H1 (cell line): Measurements from ENCODE around the gene CREBL2. TPM values are rescaled to one million over a fixed set of nuclear protein-coding genes. Genes with fewer than 3 reads are reported as not detected.

Experiments
- CTCF ChIA-PET: fragments of 300-600 bp; sonication (Branson Sonifier 250); formaldehyde crosslinking; loops from one replicate; lab custom pipeline; 2021; ENCODE audit not compliant: partially characterized antibody; lab: Charles Lee
- POLR2A ChIA-PET: fragments of 300-600 bp; sonication (Branson Sonifier 250); formaldehyde crosslinking; loops from one replicate; lab custom pipeline; 2021; ENCODE audit warnings: inconsistent platforms; ENCODE audit not compliant: partially characterized antibody; lab: Charles Lee
- DNase-seq, 2 experiments: peaks; one replicate each; pipeline versions ENCODE4 v3.0.0 to v3.0.0-alpha.2; 2010 to 2022; ENCODE audit warnings: low spot score in 2 of 2, low read depth in 1 of 2, mixed read lengths in 1 of 2
- FAIRE-seq: peaks from 2 replicates; lab custom pipeline; 2011; peaks lifted over from hg19 to GRCh38; lab: Jason Lieb, UNC
- H2AFZ ChIP-seq: 2 replicates; pipeline ENCODE4 v1.8.1; 2012; ENCODE audit warnings: low read length, inconsistent platforms
- H2AK5ac ChIP-seq: 2 replicates; pipeline ENCODE4 v1.6.1; 2013; ENCODE audit warnings: low read depth, low read length
- H2BK120ac ChIP-seq: replicated peaks from 2 replicates; pipeline ENCODE3; 2013; ENCODE audit warnings: low read depth, low read length, inconsistent platforms
- H2BK12ac ChIP-seq: 2 replicates; pipeline ENCODE4 v1.6.1; 2013; ENCODE audit warnings: low read depth, low read length
- H2BK15ac ChIP-seq: 2 replicates; pipeline ENCODE4 v1.6.1; 2013; ENCODE audit warnings: low read length
- H2BK20ac ChIP-seq: 2 replicates; pipeline ENCODE4 v1.6.1; 2013; ENCODE audit warnings: low read length
- H2BK5ac ChIP-seq: 2 replicates; pipeline ENCODE4 v1.6.1; 2013; ENCODE audit warnings: low read depth, low read length
- H3K14ac ChIP-seq: 2 replicates; pipeline ENCODE4 v1.6.1; 2013; ENCODE audit warnings: inconsistent platforms; ENCODE audit not compliant: insufficient read length
- H3K18ac ChIP-seq: 2 replicates; pipeline ENCODE4 v1.6.1; 2013; ENCODE audit warnings: low read length; ENCODE audit errors: extremely low read depth
- H3K23ac ChIP-seq: 2 replicates; pipeline ENCODE4 v1.6.1; 2013; ENCODE audit warnings: inconsistent platforms; ENCODE audit not compliant: insufficient read length
- H3K23me2 ChIP-seq: 2 replicates; pipeline ENCODE4 v1.6.1; 2013; ENCODE audit warnings: low read depth, low read length
- H3K27ac ChIP-seq: 2 replicates; pipeline ENCODE4 v1.6.1; 2011; ENCODE audit warnings: low read depth, low read length, inconsistent platforms
- H3K27me3 ChIP-seq, 4 experiments: replicated peaks in 1 of 4; 1 replicate in 1 of 4; 2 replicates in 3 of 4; pipeline versions ENCODE4 v1.6.1 to v1.8.1; 2011 to 2013; ENCODE audit warnings: low read length in 3 of 4, mild to moderate bottlenecking in 3 of 4, inconsistent platforms in 2 of 4, mixed read lengths in 2 of 4, moderate library complexity in 1 of 4; ENCODE audit not compliant: control insufficient read depth in 3 of 4, insufficient read depth in 3 of 4; ENCODE audit errors: extremely low read depth in 1 of 4
- H3K36me3 ChIP-seq, 4 experiments: 2 replicates each; pipeline versions ENCODE4 v1.6.1 to v1.8.1; 2011 to 2013; ENCODE audit warnings: mild to moderate bottlenecking in 4 of 4, low read length in 3 of 4, moderate library complexity in 2 of 4, control low read depth in 1 of 4, inconsistent platforms in 1 of 4; ENCODE audit not compliant: insufficient read depth in 4 of 4, control insufficient read depth in 2 of 4
- H3K4ac ChIP-seq: replicated peaks from 2 replicates; pipeline ENCODE3; 2013; ENCODE audit warnings: low read length, low read depth, mixed read lengths, inconsistent platforms; ENCODE audit not compliant: insufficient read length
- H3K4me1 ChIP-seq, 4 experiments: replicated peaks in 1 of 4; 1 replicate in 1 of 4; 2 replicates in 3 of 4; pipeline versions ENCODE4 v1.6.1 to v1.8.1; 2011 to 2013; ENCODE audit warnings: low read length in 3 of 4, inconsistent platforms in 2 of 4, mixed read lengths in 1 of 4; ENCODE audit not compliant: insufficient read depth in 4 of 4, control insufficient read depth in 3 of 4
- H3K4me2 ChIP-seq, 2 experiments: 2 replicates each; pipeline versions ENCODE4 v1.6.1 to v1.8.1; 2011 to 2013; ENCODE audit warnings: low read depth in 2 of 2, low read length in 2 of 2, control low read depth in 1 of 2, inconsistent platforms in 1 of 2, mild to moderate bottlenecking in 1 of 2; ENCODE audit not compliant: insufficient read depth in 1 of 2
- H3K4me3 ChIP-seq, 4 experiments: fragments of 200-600, 300-600 bp in 1 of 4; sonication (generic), shearing (Covaris generic), sonication (Bioruptor Twin) in 1 of 4; 2 replicates each; pipeline versions ENCODE4 v1.5.1 to v1.8.1; 2011 to 2016; ENCODE audit warnings: low read length in 4 of 4, low read depth in 3 of 4, control low read depth in 2 of 4, inconsistent platforms in 2 of 4, mild to moderate bottlenecking in 2 of 4, mixed read lengths in 1 of 4, moderate library complexity in 1 of 4; ENCODE audit not compliant: insufficient read depth in 2 of 4; ENCODE audit errors: extremely low read depth in 1 of 4
- H3K56ac ChIP-seq: replicated peaks from 2 replicates; pipeline ENCODE3; 2013; ENCODE audit warnings: low read depth, mild to moderate bottlenecking, mixed read lengths, low read length, inconsistent platforms; ENCODE audit not compliant: insufficient read length
- H3K79me1 ChIP-seq: 2 replicates; pipeline ENCODE4 v1.6.1; 2013; ENCODE audit warnings: low read depth, low read length, control low read depth
- H3K79me2 ChIP-seq, 2 experiments: 2 replicates each; pipeline versions ENCODE4 v1.6.1 to v1.8.1; 2012 to 2013; ENCODE audit warnings: low read length in 2 of 2, mild to moderate bottlenecking in 2 of 2, inconsistent platforms in 1 of 2; ENCODE audit not compliant: insufficient read depth in 2 of 2, control insufficient read depth in 1 of 2
- H3K9ac ChIP-seq, 4 experiments: replicated peaks in 1 of 4; 1 replicate in 1 of 4; 2 replicates in 3 of 4; pipeline versions ENCODE4 v1.6.1 to v1.8.1; 2011 to 2013; ENCODE audit warnings: low read depth in 3 of 4, low read length in 3 of 4, control low read depth in 2 of 4, mild to moderate bottlenecking in 2 of 4, moderate library complexity in 2 of 4, inconsistent platforms in 1 of 4; ENCODE audit errors: extremely low read depth in 1 of 4
- H3K9me3 ChIP-seq, 2 experiments: 2 replicates each; pipeline versions ENCODE4 v1.6.1 to v1.8.1; 2012 to 2013; ENCODE audit warnings: mild to moderate bottlenecking in 2 of 2, moderate library complexity in 2 of 2, control low read depth in 1 of 2, inconsistent platforms in 1 of 2, low read depth in 1 of 2, low read length in 1 of 2, mixed read lengths in 1 of 2; ENCODE audit not compliant: insufficient read depth in 2 of 2
- H4K20me1 ChIP-seq, 2 experiments: replicated peaks in 1 of 2; 2 replicates each; pipeline versions ENCODE3 to v1.8.1; 2011 to 2013; ENCODE audit warnings: inconsistent platforms in 2 of 2, low read length in 2 of 2, mild to moderate bottlenecking in 1 of 2; ENCODE audit not compliant: insufficient read depth in 2 of 2, control insufficient read depth in 1 of 2
- H4K5ac ChIP-seq: 2 replicates; pipeline ENCODE4 v1.6.1; 2013; ENCODE audit warnings: low read length, low read depth, mixed read lengths, inconsistent platforms; ENCODE audit not compliant: insufficient read length
- H4K8ac ChIP-seq: 2 replicates; pipeline ENCODE4 v1.8.0; 2013; ENCODE audit warnings: mild to moderate bottlenecking, moderate library complexity, low read length, inconsistent platforms; ENCODE audit not compliant: insufficient read depth; ENCODE audit errors: extremely low read depth
- H4K91ac ChIP-seq: replicated peaks from 2 replicates; pipeline ENCODE3; 2013; ENCODE audit warnings: low read length, mixed read lengths, inconsistent platforms; ENCODE audit not compliant: insufficient read length
- FOSL1 ChIP-seq: IDR thresholded peaks from 2 replicates; pipeline ENCODE4 v1.6.1; 2011; ENCODE audit warnings: mild to moderate bottlenecking, low read depth, low read length, moderate library complexity; ENCODE audit not compliant: insufficient read depth
- WGBS, 2 experiments: shearing (Covaris generic) in 1 of 2; methylation state at CpG; one replicate each; pipeline versions ENCODE4 v1.1.6 to v1.1.7; 2013 to 2015; ENCODE audit warnings: low lambda C conversion rate in 2 of 2, mixed read lengths in 2 of 2, inconsistent platforms in 1 of 2, low coverage in 1 of 2, missing lambda C conversion rate in 1 of 2; ENCODE audit not compliant: insufficient replicate concordance in 2 of 2, insufficient coverage in 1 of 2, insufficient read length in 1 of 2; ENCODE audit errors: extremely low coverage in 1 of 2, missing lambda C conversion rate in 1 of 2; 5-methylcytosine and 5-hydroxymethylcytosine counted together
- polyA plus RNA-seq, 7 experiments: library from polyadenylated mRNA; depleted of rRNA in 3 of 7; stranded (reverse) in 5 of 7; unstranded in 2 of 7; fragments of >200 nt in 5 of 7; fragments of 200-250 nt in 2 of 7; gene quantifications; 1 replicate in 5 of 7; 2 replicates in 1 of 7; 4 replicates in 1 of 7; pipeline versions ENCODE4 v1.2.1 to v1.2.3, GENCODE V29; 2011 to 2013; ENCODE audit warnings: missing spikeins in 2 of 7, mixed read lengths in 2 of 7
- total RNA-seq: library from RNA; stranded (reverse); fragmentation: NEBNext Ultra II Directional; extraction: Animal tissue kit (Norgen Biotek cat#: 25700); gene quantifications from 2 replicates; pipeline ENCODE4 v1.2.1, GENCODE V29; 2021

Gene CREBL2
- total and polyA plus RNA-seq, 2 of the 8 experiments (the other 6 are each of a cell fraction or from before 2014, with no cell fraction given), result 9.8 to 18.3 TPM

DNA sequence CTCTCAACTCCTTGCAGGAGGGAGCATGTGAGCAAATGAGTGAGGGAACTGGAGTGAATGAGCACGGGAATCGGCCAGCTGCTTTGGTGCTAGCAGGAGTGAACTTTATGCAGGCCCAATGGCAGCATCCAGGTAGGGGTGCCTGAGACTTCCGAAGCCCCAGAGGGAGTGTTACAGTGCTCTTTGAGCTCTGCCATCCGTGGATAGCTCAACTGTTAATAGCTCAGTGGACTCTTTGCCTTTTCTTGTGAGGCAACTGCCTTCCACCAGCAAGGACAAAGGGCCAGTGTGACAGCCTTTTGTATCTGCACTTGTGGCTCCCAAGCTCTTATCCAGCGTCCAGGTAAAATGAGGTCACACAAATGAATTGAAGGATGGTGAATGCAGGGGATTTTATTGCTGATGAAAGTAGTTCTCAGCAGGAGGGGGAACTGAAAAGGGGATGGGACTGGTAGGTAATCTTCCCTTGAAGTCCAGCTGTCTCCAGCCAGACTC lies 12.9 kb downstream of the CREBL2 start:
- no peak overlapping the region for H2BK120ac ChIP-seq
- H3K14ac ChIP-seq, result no peak overlapping the region
- peaks cover 0 to 4% (median 2%) of the 10 kb centered on the region in 4 experiments; a peak in 3 of 7 replicates for H3K4me1 ChIP-seq
- H3K4me3 ChIP-seq, result no peak overlapping the region
- H3K27me3 ChIP-seq, result no peaks in the 10 kb centered on the region
- CTCF ChIA-PET, result interaction anchor here (1.0 kb wide), 2 partner anchors 14 to 21 kb away, joined by 3 to 4 read pairs; no protein-coding TSS in a partner anchor
- no peak overlapping the region for H2BK20ac ChIP-seq
- no peaks in the 10 kb centered on the region for H3K23me2 ChIP-seq
- WGBS, 2 experiments, result 85% methylated on average over 5 of the region's 5 CpGs; no CpG with 5 or more reads in 1 of the 2 experiments
- H3K9ac ChIP-seq, result no peak overlapping the region
- POLR2A ChIA-PET, result interaction anchor here (1.5 kb wide), 1 partner anchor 24 kb away, joined by 5 read pairs; no protein-coding TSS in a partner anchor
- no peak overlapping the region for H3K18ac ChIP-seq
- H2AFZ ChIP-seq, result no peak overlapping the region
- TF ChIP-seq FOSL1, result no peak
- TF ChIP-seq, all 59 proteins: peak for 0
- Histone ChIP-seq H3K23ac (no peak overlapping the region), H4K8ac (no peak overlapping the region), H3K36me3 (no peaks in the 10 kb centered on the region; a peak in 1 of 8 replicates), H3K9me3 (peaks cover 0 to 6% of the 10 kb centered on the region in 2 experiments; a peak in 1 of 4 replicates), H2BK15ac (no peak overlapping the region), H3K79me1 (no peaks in the 10 kb centered on the region; the same call in none of the 2 replicates), H3K4me2 (no peak overlapping the region), H3K56ac (no peak overlapping the region), H4K91ac (no peak overlapping the region), H2BK12ac (no peak overlapping the region), H2BK5ac (no peak overlapping the region), H3K79me2 (no peaks in the 10 kb centered on the region), H3K4ac (no peak overlapping the region), H2AK5ac (no peak overlapping the region), H4K20me1 (no peaks in the 10 kb centered on the region), H4K5ac (no peak overlapping the region), H3K27ac (no peak overlapping the region)
- no peak for FAIRE-seq
- no peak for DNase-seq
